NCI-H524 treated with DMSO at 0.1 percent for 48 hours (cell line): ENCODE results near the gene PUS3.
A peak's percentile ranks its signal among the peaks of the same experiment; 100 is the strongest.
"Not testable (repeated sequence)": the region's sequence is repeated elsewhere in the genome, so short reads cannot be mapped to it uniquely, and the experiment has no call there.

Experiments
- DNase-seq: peaks from one replicate; lab custom pipeline; 2025; lab: John Stamatoyannopoulos, UW

Gene PUS3

GRCh38 chr11:125921042-125921441, 18.0 kb upstream of the PUS3 start:
- DNase-seq = no peak

GRCh38 chr11:125918140-125918840, 15.3 kb upstream of the PUS3 start:
- no peak for DNase-seq

GRCh38 chr11:125916683-125917347, 13.8 kb upstream of the PUS3 start:
- DNase-seq = no peak

GRCh38 chr11:125914601-125915000, 11.6 kb upstream of the PUS3 start:
- not testable (repeated sequence) for DNase-seq

GRCh38 chr11:125910226-125910849, 7.3 kb upstream of the PUS3 start:
- no peak for DNase-seq

GRCh38 chr11:125904678-125905077, 1.7 kb upstream of the PUS3 start:
- no peak for DNase-seq

- no peak for DNase-seq
Observed at GRCh38 chr11:125903711-125904659, 979 bp upstream of the PUS3 start, which contains the start of gene DDX25. Gene DDX25 (plus strand): TSS chr11:125904508. CDS start chr11:125904518, 10 bp downstream.

GRCh38 chr11:125902277-125902926, 604 bp downstream of the PUS3 start:
- DNase-seq = no peak

GRCh38 chr11:125901872-125902271, 1.1 kb downstream of the PUS3 start:
- DNase-seq = no peak

GRCh38 chr11:125892994-125893393, 10.0 kb downstream of the PUS3 start:
- DNase-seq = no peak

- no peak for DNase-seq
Observed at GRCh38 chr11:125892071-125892470, 10.9 kb downstream of the PUS3 start.

GRCh38 chr11:125890447-125891100, 12.4 kb downstream of the PUS3 start:
- no peak for DNase-seq

GRCh38 chr11:125887373-125888324, 15.4 kb downstream of the PUS3 start, which contains the start of gene HYLS1:
Gene HYLS1 (plus strand): TSS chr11:125887668. CDS start chr11:125899369, 11,701 bp downstream.
- DNase-seq = no peak

GRCh38 chr11:125886997-125887372, 16.0 kb downstream of the PUS3 start:
- no peak for DNase-seq

GRCh38 chr11:125883375-125883774, 19.6 kb downstream of the PUS3 start:
- DNase-seq = no peak

- no peak for DNase-seq
Observed at GRCh38 chr11:125881291-125881690, 21.7 kb downstream of the PUS3 start.

GRCh38 chr11:125874556-125875124, 28.4 kb downstream of the PUS3 start:
- DNase-seq = peak; percentile 14

GRCh38 chr11:125873881-125874555, 29.0 kb downstream of the PUS3 start:
- DNase-seq = no peak

GRCh38 chr11:125872138-125872491, 30.9 kb downstream of the PUS3 start:
- DNase-seq = no peak
